K562 (cell line): ENCODE results near the gene NBEA. TPM values are rescaled to one million over a fixed set of nuclear protein-coding genes. Genes with fewer than 3 reads are reported as not detected.

ENCODE experiments used
- ATAC-seq: fragments of 200-7000 bp; cut with Tn5 transposase; 3 replicates; pipeline ENCODE4 v1.9.1; 2020; ENCODE audit warnings: moderate library complexity
- BruUV-seq: library from RNA; stranded (reverse); fragments of 400-500 nt; replicated peaks from 2 replicates; lab custom pipeline; 2021; lab: Mats Ljungman, UMichigan
- CTCF ChIA-PET: fragments of 300-600 bp; formaldehyde crosslinking; extraction: SDS; loops from one replicate; lab custom pipeline; 2021; ENCODE audit warnings: low intra/inter-chr PET ratio; lab: Yijun Ruan, JAX
- POLR2A ChIA-PET: fragments of 300-600, 350-650 bp; sonication (Branson Sonifier 250); formaldehyde crosslinking; extraction: SDS; loops from one replicate; lab custom pipeline; 2021; ENCODE audit warnings: antibody characterized with exemption, inconsistent platforms; lab: Yijun Ruan, JAX
- DNase-seq, 4 experiments: peaks; one replicate each; pipeline versions ENCODE4 v3.0.0 to v3.0.0-alpha.2; 2011 to 2018; ENCODE audit warnings: low spot score in 3 of 4, mixed read lengths in 3 of 4; ENCODE audit errors: extremely low read depth in 1 of 4
- FAIRE-seq: peaks from 2 replicates; lab custom pipeline; 2011; peaks lifted over from hg19 to GRCh38; lab: Jason Lieb, UNC
- H2AFZ ChIP-seq: 2 replicates; pipeline ENCODE4 v1.6.0; 2011; ENCODE audit warnings: low read depth, low read length, control low read depth, inconsistent platforms
- H3K27ac ChIP-seq: fragments of 200-600 bp; 3 replicates; pipeline ENCODE4 v1.8.0; 2011; ENCODE audit warnings: low read depth, mild to moderate bottlenecking, control low read depth, inconsistent platforms, low read length, moderate library complexity, mixed read lengths; ENCODE audit errors: extremely low read depth
- H3K27me3 ChIP-seq, 2 experiments: fragments of 300-600 bp in 1 of 2; 2 replicates in 1 of 2; 3 replicates in 1 of 2; pipeline versions ENCODE4 v1.6.0 to v1.8.0; 2011; ENCODE audit warnings: inconsistent platforms in 2 of 2, low read length in 2 of 2, mild to moderate bottlenecking in 1 of 2, mixed read lengths in 1 of 2, moderate library complexity in 1 of 2; ENCODE audit not compliant: control insufficient read depth in 2 of 2, insufficient read depth in 2 of 2
- H3K36me3 ChIP-seq: fragments of 300-600 bp; 3 replicates; pipeline ENCODE4 v1.8.0; 2011; ENCODE audit warnings: mild to moderate bottlenecking, low read length, inconsistent platforms; ENCODE audit not compliant: control insufficient read depth, insufficient read depth
- H3K4me1 ChIP-seq, 2 experiments: fragments of 200-600 bp in 1 of 2; replicated peaks in 1 of 2; 2 replicates in 1 of 2; 3 replicates in 1 of 2; pipeline versions ENCODE4 v1.5.1 to v1.8.0; 2011; ENCODE audit warnings: inconsistent platforms in 2 of 2, low read length in 2 of 2, mild to moderate bottlenecking in 1 of 2, mixed read lengths in 1 of 2, moderate library complexity in 1 of 2; ENCODE audit not compliant: control insufficient read depth in 2 of 2, insufficient read depth in 2 of 2
- H3K4me2 ChIP-seq: 2 replicates; pipeline ENCODE4 v1.6.1; 2011; ENCODE audit warnings: low read length, control low read depth, inconsistent platforms, mixed read lengths; ENCODE audit not compliant: insufficient read depth
- H3K4me3 ChIP-seq: fragments of 200-600 bp; sonication (generic), shearing (Covaris generic); 2 replicates; pipeline ENCODE4 v1.5.1; 2016; ENCODE audit warnings: control low read depth, inconsistent platforms
- H3K79me2 ChIP-seq: fragments of 200-600 bp; 3 replicates; pipeline ENCODE4 v1.8.0; 2011; ENCODE audit warnings: low read length, inconsistent platforms; ENCODE audit not compliant: control insufficient read depth, insufficient read depth
- H3K9ac ChIP-seq, 2 experiments: 2 replicates each; pipeline versions ENCODE4 v1.6.0 to v1.6.1; 2011; ENCODE audit warnings: low read depth in 2 of 2, low read length in 2 of 2, control low read depth in 1 of 2, inconsistent platforms in 1 of 2, mild to moderate bottlenecking in 1 of 2, mixed read lengths in 1 of 2; ENCODE audit not compliant: insufficient read depth in 1 of 2
- H3K9me1 ChIP-seq: one replicate; pipeline ENCODE4 v1.6.0; 2011; ENCODE audit warnings: inconsistent platforms, mild to moderate bottlenecking, low read length, moderate library complexity; ENCODE audit not compliant: control insufficient read depth, insufficient read depth
- H3K9me3 ChIP-seq: replicated peaks from 2 replicates; pipeline ENCODE4 v1.5.1; 2011; ENCODE audit warnings: low read depth, low read length, inconsistent platforms; ENCODE audit not compliant: control insufficient read depth, insufficient read depth
- H4K20me1 ChIP-seq: replicated peaks from 2 replicates; pipeline ENCODE4 v1.6.1; 2011; ENCODE audit warnings: low read length, inconsistent platforms, mixed read lengths; ENCODE audit not compliant: control insufficient read depth, insufficient read depth
- BCL6 ChIP-seq: fragments of 250-450 bp; sonication (Bioruptor Pico); IDR thresholded peaks from 2 replicates; pipeline ENCODE4 v1.4.0; 2020
- CC2D1A ChIP-seq: fragments of 450-650 bp; IDR thresholded peaks from 2 replicates; pipeline ENCODE4 v1.6.1; 2017; ENCODE audit warnings: mild to moderate bottlenecking
- ESRRB ChIP-seq: fragments of 250-450 bp; sonication (Bioruptor Pico); IDR thresholded peaks from 2 replicates; pipeline ENCODE4 v1.5.0; 2020; ENCODE audit warnings: mild to moderate bottlenecking, moderate library complexity, borderline replicate concordance
- FOXJ3 ChIP-seq: sonication (generic); formaldehyde crosslinking; IDR thresholded peaks from 2 replicates; pipeline ENCODE4 v1.4.0; 2020; ENCODE audit warnings: mild to moderate bottlenecking, missing genetic modification reagents
- FUS ChIP-seq: fragments of 200-400 bp; formaldehyde crosslinking; optimal IDR thresholded peaks from 2 replicates; pipeline ENCODE3; 2017; ENCODE audit warnings: low read depth, low read length
- HSF4 ChIP-seq: fragments of 250-450 bp; sonication (Bioruptor Pico); IDR thresholded peaks from 2 replicates; pipeline ENCODE4 v2.1.2; 2022; ENCODE audit warnings: mild to moderate bottlenecking, moderate library complexity, borderline replicate concordance
- ILK ChIP-seq: fragments of 450-650 bp; IDR thresholded peaks from 2 replicates; pipeline ENCODE4 v1.6.1; 2016; ENCODE audit warnings: missing genetic modification characterization, low read depth, mild to moderate bottlenecking, missing compliant biosample characterization, moderate library complexity, borderline replicate concordance
- KLF6 ChIP-seq: fragments of 250-450 bp; sonication (Bioruptor Pico); IDR thresholded peaks from 2 replicates; pipeline ENCODE4 v1.4.0; 2020; ENCODE audit warnings: mild to moderate bottlenecking, moderate library complexity, borderline replicate concordance
- NONO ChIP-seq, 2 experiments: fragments of 200-400 bp in 1 of 2; fragments of 450-650 bp in 1 of 2; formaldehyde crosslinking in 1 of 2; IDR thresholded peaks; 2 replicates each; pipeline ENCODE4 v1.6.1; 2017; ENCODE audit warnings: low read depth in 2 of 2, mild to moderate bottlenecking in 2 of 2, moderate library complexity in 2 of 2, low read length in 1 of 2
- OTX1 ChIP-seq: fragments of 450-650 bp; formaldehyde crosslinking; IDR thresholded peaks from 2 replicates; pipeline ENCODE4 v1.4.0; 2022; ENCODE audit warnings: mild to moderate bottlenecking
- PRMT5 ChIP-seq: sonication (generic); formaldehyde crosslinking; IDR thresholded peaks from 2 replicates; pipeline ENCODE4 v1.5.0; 2020; ENCODE audit warnings: missing genetic modification reagents
- ZFP30 ChIP-seq: fragments of 250-450 bp; sonication (Bioruptor Pico); IDR thresholded peaks from 2 replicates; pipeline ENCODE4 v1.8.0; 2022; ENCODE audit warnings: moderate library complexity, mild to moderate bottlenecking, inconsistent platforms, borderline replicate concordance
- ZNF77 ChIP-seq: fragments of 250-450 bp; sonication (Bioruptor Pico); IDR thresholded peaks from 2 replicates; pipeline ENCODE4 v1.5.0; 2020
- WGBS: fragments of 100-300 bp; shearing (Covaris generic); methylation state at CpG from one replicate; pipeline ENCODE4 v1.1.6; 2016; ENCODE audit warnings: low coverage, mixed read lengths; ENCODE audit not compliant: insufficient coverage; ENCODE audit errors: missing lambda C conversion rate; 5-methylcytosine and 5-hydroxymethylcytosine counted together
- in situ Hi-C: fragments of 300-500 bp; cut with MboI; formaldehyde crosslinking; loops from 4 replicates; pipeline ENCODE4 v1.15.0; 2018; ENCODE audit warnings: inconsistent platforms, mixed read lengths
- intact Hi-C: fragments of 100-400 bp; cut with micrococcal nuclease; formaldehyde crosslinking; loops from 2 replicates; pipeline ENCODE4 v1.14.2; 2022
- polyA plus RNA-seq, 8 experiments: library from polyadenylated mRNA; depleted of rRNA in 4 of 8; stranded (reverse) in 5 of 8; unstranded in 3 of 8; fragments of >200 nt; fragmentation: Nextera tagmentation in 2 of 8; fragmentation: Illumina TruSeq in 1 of 8; extraction: Ambion mirVana in 2 of 8; extraction: Trizol in 1 of 8; gene quantifications; 2 replicates each; pipeline versions ENCODE4 v1.2.1 to v1.2.3, GENCODE V29; 2011 to 2014; ENCODE audit warnings: inconsistent platforms in 1 of 8, missing spikeins in 1 of 8
- total RNA-seq, 7 experiments: library from RNA; depleted of rRNA in 6 of 7; stranded (reverse); fragments of >200 nt in 6 of 7; fragmentation: Illumina TruSeq in 2 of 7; extraction: Trizol in 2 of 7; gene quantifications; 2 replicates each; pipeline versions ENCODE4 v1.2.1 to v1.2.3, GENCODE V29; 2011 to 2021; ENCODE audit warnings: low replicate concordance in 1 of 7
- TF ChIP-seq, protein P1 (sequence below): fragments of 450-650 bp; formaldehyde crosslinking; IDR thresholded peaks from 2 replicates; pipeline ENCODE4 v1.4.0; 2022; ENCODE audit warnings: mild to moderate bottlenecking, moderate library complexity
- TF ChIP-seq, protein P2 (sequence below): fragments of 250-450 bp; sonication (Bioruptor Pico); IDR thresholded peaks from 2 replicates; pipeline ENCODE4 v1.9.0; 2021; ENCODE audit warnings: mild to moderate bottlenecking, inconsistent platforms
- TF ChIP-seq, protein P3 (sequence below): IDR thresholded peaks from 2 replicates; pipeline ENCODE4 v1.6.1; 2011; ENCODE audit not compliant: insufficient read length; ENCODE audit errors: extremely low read depth
- TF ChIP-seq, protein P4 (sequence below): fragments of 450-650 bp; formaldehyde crosslinking; IDR thresholded peaks from 2 replicates; pipeline ENCODE4 v1.4.0; 2020; ENCODE audit warnings: mild to moderate bottlenecking, mixed read lengths

NBEA gene
- total and polyA plus RNA-seq, 9 of the 15 experiments (the other 6 are each of a cell fraction or from before 2014, with no cell fraction given) = 0.03 to 0.94 (median 0.05) TPM; not detected in 2

DNA sequence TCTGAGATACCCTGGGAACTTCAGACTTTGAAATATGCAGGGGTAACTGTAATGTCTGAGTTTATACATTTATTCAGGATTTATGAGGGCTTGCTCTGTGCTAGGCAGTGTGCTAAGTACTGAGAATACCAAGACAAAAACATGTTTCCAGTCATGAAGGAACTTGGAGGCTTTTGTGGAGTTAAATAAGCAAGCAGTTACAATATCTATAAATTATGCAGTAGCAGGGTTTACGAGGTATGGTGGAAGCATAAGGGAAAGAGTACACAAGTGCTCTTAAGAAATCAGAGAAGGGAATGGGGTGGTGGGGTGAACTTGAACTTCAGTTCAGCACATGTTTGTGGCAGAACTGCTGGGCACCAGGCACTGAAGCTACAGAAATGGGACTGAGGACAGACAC lies 506.4 kb downstream of the NBEA start:
- WGBS = 14% methylated on average over 1 of the region's 1 CpG
- no TSS peak for BruUV-seq
- Histone ChIP-seq H3K27me3 (no peaks in the 10 kb centered on the region), H3K9me3 (no peaks in the 10 kb centered on the region), H3K9ac (no peak overlapping the region), H3K79me2 (no peaks in the 10 kb centered on the region), H4K20me1 (no peaks in the 10 kb centered on the region), H3K9me1 (no peaks in the 10 kb centered on the region), H3K4me3 (no peak overlapping the region), H3K27ac (no peak overlapping the region), H2AFZ (no peak overlapping the region), H3K36me3 (no peaks in the 10 kb centered on the region), H3K4me1 (no peaks in the 10 kb centered on the region), H3K4me2 (no peak overlapping the region)
- DNase-seq = no peak
- POLR2A ChIA-PET = no interaction called here
- CTCF ChIA-PET = no interaction called here
- in situ Hi-C loops = no loop called here
- intact Hi-C loops = no loop called here
- no peak for ATAC-seq
- no peak for FAIRE-seq
- TF ChIP-seq, protein P1, sequence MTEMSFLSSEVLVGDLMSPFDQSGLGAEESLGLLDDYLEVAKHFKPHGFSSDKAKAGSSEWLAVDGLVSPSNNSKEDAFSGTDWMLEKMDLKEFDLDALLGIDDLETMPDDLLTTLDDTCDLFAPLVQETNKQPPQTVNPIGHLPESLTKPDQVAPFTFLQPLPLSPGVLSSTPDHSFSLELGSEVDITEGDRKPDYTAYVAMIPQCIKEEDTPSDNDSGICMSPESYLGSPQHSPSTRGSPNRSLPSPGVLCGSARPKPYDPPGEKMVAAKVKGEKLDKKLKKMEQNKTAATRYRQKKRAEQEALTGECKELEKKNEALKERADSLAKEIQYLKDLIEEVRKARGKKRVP (CRISPR knock-in tag) = no peak
- TF ChIP-seq FUS = no peak
- no peak for TF ChIP-seq KLF6 (CRISPR knock-in tag)
- TF ChIP-seq OTX1 (CRISPR knock-in tag) = no peak
- no peak for TF ChIP-seq FOXJ3
- no peak for TF ChIP-seq CC2D1A
- TF ChIP-seq, protein P2, sequence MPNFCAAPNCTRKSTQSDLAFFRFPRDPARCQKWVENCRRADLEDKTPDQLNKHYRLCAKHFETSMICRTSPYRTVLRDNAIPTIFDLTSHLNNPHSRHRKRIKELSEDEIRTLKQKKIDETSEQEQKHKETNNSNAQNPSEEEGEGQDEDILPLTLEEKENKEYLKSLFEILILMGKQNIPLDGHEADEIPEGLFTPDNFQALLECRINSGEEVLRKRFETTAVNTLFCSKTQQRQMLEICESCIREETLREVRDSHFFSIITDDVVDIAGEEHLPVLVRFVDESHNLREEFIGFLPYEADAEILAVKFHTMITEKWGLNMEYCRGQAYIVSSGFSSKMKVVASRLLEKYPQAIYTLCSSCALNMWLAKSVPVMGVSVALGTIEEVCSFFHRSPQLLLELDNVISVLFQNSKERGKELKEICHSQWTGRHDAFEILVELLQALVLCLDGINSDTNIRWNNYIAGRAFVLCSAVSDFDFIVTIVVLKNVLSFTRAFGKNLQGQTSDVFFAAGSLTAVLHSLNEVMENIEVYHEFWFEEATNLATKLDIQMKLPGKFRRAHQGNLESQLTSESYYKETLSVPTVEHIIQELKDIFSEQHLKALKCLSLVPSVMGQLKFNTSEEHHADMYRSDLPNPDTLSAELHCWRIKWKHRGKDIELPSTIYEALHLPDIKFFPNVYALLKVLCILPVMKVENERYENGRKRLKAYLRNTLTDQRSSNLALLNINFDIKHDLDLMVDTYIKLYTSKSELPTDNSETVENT (CRISPR knock-in tag) = no peak
- no peak for TF ChIP-seq NONO (IDR thresholded peaks at IDR 0.05; ENCODE audit: low read depth in 2 of 2, low read length in 1 of 2)
- TF ChIP-seq ZNF77 (CRISPR knock-in tag) = no peak
- TF ChIP-seq, protein P3, sequence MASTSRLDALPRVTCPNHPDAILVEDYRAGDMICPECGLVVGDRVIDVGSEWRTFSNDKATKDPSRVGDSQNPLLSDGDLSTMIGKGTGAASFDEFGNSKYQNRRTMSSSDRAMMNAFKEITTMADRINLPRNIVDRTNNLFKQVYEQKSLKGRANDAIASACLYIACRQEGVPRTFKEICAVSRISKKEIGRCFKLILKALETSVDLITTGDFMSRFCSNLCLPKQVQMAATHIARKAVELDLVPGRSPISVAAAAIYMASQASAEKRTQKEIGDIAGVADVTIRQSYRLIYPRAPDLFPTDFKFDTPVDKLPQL = no peak
- no peak for TF ChIP-seq ESRRB (CRISPR knock-in tag)
- no peak for TF ChIP-seq ZFP30
- TF ChIP-seq, protein P4, sequence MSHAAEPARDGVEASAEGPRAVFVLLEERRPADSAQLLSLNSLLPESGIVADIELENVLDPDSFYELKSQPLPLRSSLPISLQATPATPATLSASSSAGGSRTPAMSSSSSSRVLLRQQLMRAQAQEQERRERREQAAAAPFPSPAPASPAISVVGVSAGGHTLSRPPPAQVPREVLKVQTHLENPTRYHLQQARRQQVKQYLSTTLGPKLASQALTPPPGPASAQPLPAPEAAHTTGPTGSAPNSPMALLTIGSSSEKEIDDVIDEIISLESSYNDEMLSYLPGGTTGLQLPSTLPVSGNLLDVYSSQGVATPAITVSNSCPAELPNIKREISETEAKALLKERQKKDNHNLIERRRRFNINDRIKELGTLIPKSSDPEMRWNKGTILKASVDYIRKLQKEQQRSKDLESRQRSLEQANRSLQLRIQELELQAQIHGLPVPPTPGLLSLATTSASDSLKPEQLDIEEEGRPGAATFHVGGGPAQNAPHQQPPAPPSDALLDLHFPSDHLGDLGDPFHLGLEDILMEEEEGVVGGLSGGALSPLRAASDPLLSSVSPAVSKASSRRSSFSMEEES (CRISPR knock-in tag) = no peak
- no peak for TF ChIP-seq BCL6
- TF ChIP-seq PRMT5 (CRISPR knock-in tag) = no peak
- TF ChIP-seq HSF4 (CRISPR knock-in tag) = no peak
- TF ChIP-seq ILK (tag) = no peak
